ENCODE results near the gene CD300E. TPM values are rescaled to one million over a fixed set of nuclear protein-coding genes. Genes with fewer than 3 reads are reported as not detected.

CD300E gene
- total RNA-seq, 1 donor from 2014 or later = not detected

- TF ChIP-seq CTCF (conservative IDR thresholded peaks at IDR 0.05) = no peak
- H3K9me3 Mint-ChIP-seq = peaks cover 2% of the 10 kb centered on the region
- H3K36me3 Mint-ChIP-seq (ENCODE audit: low read depth) = no peaks in the 10 kb centered on the region
- peaks cover 56% of the 10 kb centered on the region for H3K27me3 Mint-ChIP-seq (ENCODE audit: low read depth)
- H3K4me1 Mint-ChIP-seq = no peaks in the 10 kb centered on the region
- H3K4me3 Mint-ChIP-seq = no peak overlapping the region
- DNase-seq (ENCODE audit: low read depth, low spot score) = no peak
- H3K27ac Mint-ChIP-seq (ENCODE audit: unreplicated experiment) = no peak overlapping the region
Measured at GRCh38 chr17:74563358-74563757, 60.2 kb downstream of the CD300E start.

- H3K9me3 Mint-ChIP-seq = no peaks in the 10 kb centered on the region
- peaks cover 50% of the 10 kb centered on the region for H3K27me3 Mint-ChIP-seq (ENCODE audit: low read depth)
- H3K36me3 Mint-ChIP-seq (ENCODE audit: low read depth) = no peaks in the 10 kb centered on the region
- H3K4me1 Mint-ChIP-seq = no peaks in the 10 kb centered on the region
- peak overlapping the region; percentile 36 for H3K27ac Mint-ChIP-seq (ENCODE audit: unreplicated experiment)
- H3K4me3 Mint-ChIP-seq = no peak overlapping the region
- DNase-seq (ENCODE audit: low read depth, low spot score) = no peak
- no peak for TF ChIP-seq CTCF (conservative IDR thresholded peaks at IDR 0.05)
Measured at GRCh38 chr17:74561586-74561985, 62.0 kb downstream of the CD300E start.

Other genes starting within 250 kb of the CD300E start
- gene GPRC5C, start 191.7 kb downstream of the CD300E start, total RNA-seq = 3.1 and 4.6 TPM in 2 replicates
- gene CD300A, start 157.1 kb downstream of the CD300E start, total RNA-seq = not detected in 2 replicates
- gene CD300LB, start 92.3 kb downstream of the CD300E start, total RNA-seq = not detected in 2 replicates
- gene CD300C, start 77.6 kb downstream of the CD300E start, total RNA-seq = not detected in 2 replicates
- gene CD300H, start 56.2 kb downstream of the CD300E start, total RNA-seq = not detected in 2 replicates
- gene CD300LD, start 31.5 kb downstream of the CD300E start, total RNA-seq = not detected in 2 replicates
- gene CD300LF, start 89.2 kb upstream of the CD300E start, total RNA-seq = not detected in 2 replicates
- not detected in 2 replicates for gene RAB37, start 113.5 kb upstream of the CD300E start, total RNA-seq
- 51.7 and 52.2 TPM in 2 replicates for gene NHERF1, start 124.9 kb upstream of the CD300E start, total RNA-seq
- gene NAT9, start 152.6 kb upstream of the CD300E start, total RNA-seq = 66.9 and 67.7 TPM in 2 replicates
- gene GRIN2C, start 236.1 kb upstream of the CD300E start, total RNA-seq = 0.02 and 0.07 TPM in 2 replicates
- gene FDXR, start 249.3 kb upstream of the CD300E start, total RNA-seq = 13.3 and 14.8 TPM in 2 replicates

Data from neural crest cell (in vitro differentiated cells).